ENCODE results near the gene AP5S1.
"Not testable (repeated sequence)": the region's sequence is repeated elsewhere in the genome, so short reads cannot be mapped to it uniquely, and the experiment has no call there.

The AP5S1 gene

GRCh38 chr20:3794168-3794567 lies 26.2 kb upstream of the AP5S1 start:
- DNase-seq = not testable (repeated sequence)

- no peak for DNase-seq
These were observed 25.5 kb upstream of the AP5S1 start for GRCh38 chr20:3794701-3795420.

- DNase-seq = peak; percentile 89 to 95 (median 92)
These were observed 24.6 kb upstream of the AP5S1 start, which contains the start of gene CDC25B for GRCh38 chr20:3795511-3796468. Gene CDC25B, plus strand, starts transcription at chr20:3796310. Its CDS starts 222 bp downstream, at chr20:3796532.

GRCh38 chr20:3796477-3797225 lies 23.7 kb upstream of the AP5S1 start:
- DNase-seq = no peak

GRCh38 chr20:3797226-3797545 lies 23.2 kb upstream of the AP5S1 start:
- no peak for DNase-seq

- DNase-seq = peak; percentile 61 to 87 (median 69)
These were observed 22.6 kb upstream of the AP5S1 start for GRCh38 chr20:3797592-3798372.

- DNase-seq = no peak
These were observed 22.0 kb upstream of the AP5S1 start for GRCh38 chr20:3798373-3798768.

- no peak for DNase-seq
These were observed 21.5 kb upstream of the AP5S1 start for GRCh38 chr20:3798908-3799248.

GRCh38 chr20:3800256-3800877 lies 20.0 kb upstream of the AP5S1 start:
- no peak for DNase-seq

- DNase-seq = no peak
These were observed 19.5 kb upstream of the AP5S1 start for GRCh38 chr20:3800878-3801260.

GRCh38 chr20:3801299-3801698 lies 19.0 kb upstream of the AP5S1 start:
- DNase-seq = no peak

- no peak for DNase-seq
These were observed 18.5 kb upstream of the AP5S1 start for GRCh38 chr20:3801846-3802245.

- no peak for DNase-seq
These were observed 17.7 kb upstream of the AP5S1 start for GRCh38 chr20:3802524-3803239.

GRCh38 chr20:3803289-3803688 lies 17.1 kb upstream of the AP5S1 start:
- no peak for DNase-seq

- DNase-seq = no peak
These were observed 16.5 kb upstream of the AP5S1 start for GRCh38 chr20:3803854-3804253.

- no peak for DNase-seq
These were observed 16.0 kb upstream of the AP5S1 start for GRCh38 chr20:3804254-3804751.

GRCh38 chr20:3804781-3805180 lies 15.6 kb upstream of the AP5S1 start:
- no peak for DNase-seq

- DNase-seq = no peak
These were observed 11.8 kb upstream of the AP5S1 start for GRCh38 chr20:3808544-3808943.

GRCh38 chr20:3811467-3812258 lies 8.7 kb upstream of the AP5S1 start:
- DNase-seq = peak; percentile 94 to 96 (median 95)

GRCh38 chr20:3812259-3812681 lies 8.1 kb upstream of the AP5S1 start:
- no peak for DNase-seq
